Endodermal cell (in vitro differentiated cells): ENCODE results near the gene OCSTAMP. TPM values are rescaled to one million over a fixed set of nuclear protein-coding genes. Genes with fewer than 3 reads are reported as not detected.
A peak's percentile ranks its signal among the peaks of the same experiment; 100 is the strongest.

ENCODE experiments used
- DNase-seq: peaks from one replicate; pipeline ENCODE4 v3.0.0-alpha.2; 2017
- H3K27ac ChIP-seq: 2 replicates; pipeline ENCODE4 v1.5.1; 2013; ENCODE audit warnings: mild to moderate bottlenecking, low read depth, low read length, moderate library complexity
- H3K27me3 ChIP-seq: 2 replicates; pipeline ENCODE4 v1.6.1; 2013; ENCODE audit warnings: mild to moderate bottlenecking, low read length, moderate library complexity; ENCODE audit not compliant: insufficient read depth, control insufficient read depth, poor library complexity, severe bottlenecking
- H3K36me3 ChIP-seq: 2 replicates; pipeline ENCODE4 v1.7.0; 2013; ENCODE audit warnings: mild to moderate bottlenecking, low read length, moderate library complexity; ENCODE audit not compliant: control insufficient read depth, insufficient read depth
- H3K4me1 ChIP-seq: one replicate; pipeline ENCODE4 v1.7.0; 2013; ENCODE audit warnings: low read length; ENCODE audit not compliant: control insufficient read depth, insufficient read depth
- H3K4me3 ChIP-seq: 2 replicates; pipeline ENCODE4 v1.5.1; 2013; ENCODE audit warnings: mild to moderate bottlenecking, low read length, moderate library complexity
- H3K9ac ChIP-seq: 2 replicates; pipeline ENCODE4 v1.6.1; 2013; ENCODE audit warnings: mild to moderate bottlenecking, low read length, moderate library complexity; ENCODE audit not compliant: poor library complexity, severe bottlenecking; ENCODE audit errors: extremely low read depth
- H3K9me3 ChIP-seq: 2 replicates; pipeline ENCODE4 v1.6.1; 2013; ENCODE audit warnings: mild to moderate bottlenecking, low read length, moderate library complexity; ENCODE audit not compliant: control insufficient read depth
- H3K27ac Mint-ChIP-seq: 2 replicates; pipeline ENCODE4 v1.8.0; 2020; ENCODE audit warnings: mixed read lengths
- H3K27me3 Mint-ChIP-seq: 2 replicates; pipeline ENCODE4 v1.8.0; 2021; ENCODE audit warnings: mild to moderate bottlenecking, mixed read lengths; ENCODE audit not compliant: insufficient read depth
- H3K36me3 Mint-ChIP-seq: 2 replicates; pipeline ENCODE4 v1.8.0; 2020; ENCODE audit warnings: low read depth, mixed read lengths
- H3K4me1 Mint-ChIP-seq: 2 replicates; pipeline ENCODE4 v1.8.0; 2020; ENCODE audit warnings: mixed read lengths
- H3K4me3 Mint-ChIP-seq: 2 replicates; pipeline ENCODE4 v1.8.0; 2020; ENCODE audit warnings: mild to moderate bottlenecking, moderate library complexity, mixed read lengths
- H3K9me3 Mint-ChIP-seq: 2 replicates; pipeline ENCODE4 v1.8.0; 2020; ENCODE audit warnings: mild to moderate bottlenecking, mixed read lengths
- CTCF ChIP-seq: fragments of 200-600 bp; sonication (generic); conservative IDR thresholded peaks from 2 replicates; pipeline ENCODE4 v1.5.0; 2021; ENCODE audit warnings: antibody characterized with exemption, mild to moderate bottlenecking
- WGBS, 2 experiments: methylation state at CpG; one replicate each; pipeline versions ENCODE4 v1.1.5 to v1.1.7; 2013; ENCODE audit warnings: missing lambda C conversion rate in 2 of 2, mixed read lengths in 1 of 2; ENCODE audit not compliant: insufficient coverage in 1 of 2, insufficient read length in 1 of 2; 5-methylcytosine and 5-hydroxymethylcytosine counted together
- total RNA-seq, 2 donors: library from RNA; stranded (reverse); fragmentation: NEBNext Ultra II Directional in 1 of 2; extraction: Animal tissue kit (Norgen Biotek cat#: 25700) in 1 of 2; gene quantifications; 2 replicates in 1 of 2; 3 replicates in 1 of 2; pipeline ENCODE4 v1.2.1, GENCODE V29; 2021

The OCSTAMP gene
- total RNA-seq, 2 donors from 2014 or later = not detected

GRCh38 chr20:46576774-46577395, 26.4 kb upstream of the OCSTAMP start:
- peak; percentile 19 for DNase-seq
- Mint-ChIP-seq H3K4me1 (peaks cover 6% of the 10 kb centered on the region), H3K27ac (no peak overlapping the region), H3K27me3 (no peaks in the 10 kb centered on the region), H3K9me3 (peaks cover 13% of the 10 kb centered on the region), H3K4me3 (no peak overlapping the region), H3K36me3 (peaks cover 20% of the 10 kb centered on the region)
- H3K27me3 ChIP-seq = no peaks in the 10 kb centered on the region
- H3K4me1 ChIP-seq = no peaks in the 10 kb centered on the region
- peaks cover 21% of the 10 kb centered on the region for H3K9me3 ChIP-seq
- H3K27ac ChIP-seq = no peak overlapping the region
- 78 to 95% methylated on average over 4 to 6 of the region's 6 CpGs for WGBS, 2 experiments
- no peak overlapping the region for H3K9ac ChIP-seq
- TF ChIP-seq CTCF = no peak
- peaks cover 7% of the 10 kb centered on the region for H3K36me3 ChIP-seq
- no peak overlapping the region for H3K4me3 ChIP-seq

GRCh38 chr20:46575937-46576461, 25.5 kb upstream of the OCSTAMP start:
- Histone ChIP-seq H3K27ac (no peak overlapping the region), H3K4me3 (no peak overlapping the region), H3K36me3 (peaks cover 6% of the 10 kb centered on the region), H3K27me3 (no peaks in the 10 kb centered on the region), H3K9me3 (peaks cover 12% of the 10 kb centered on the region), H3K4me1 (no peaks in the 10 kb centered on the region), H3K9ac (no peak overlapping the region)
- no peaks in the 10 kb centered on the region for H3K27me3 Mint-ChIP-seq
- no peak overlapping the region for H3K27ac Mint-ChIP-seq
- peaks cover 5% of the 10 kb centered on the region for H3K9me3 Mint-ChIP-seq
- peak; percentile 30 for DNase-seq
- H3K4me1 Mint-ChIP-seq = peaks cover 6% of the 10 kb centered on the region
- 59 to 73% methylated on average over 9 of the region's 9 CpGs for WGBS, 2 experiments
- H3K36me3 Mint-ChIP-seq = peaks cover 16% of the 10 kb centered on the region
- no peak for TF ChIP-seq CTCF
- no peak overlapping the region for H3K4me3 Mint-ChIP-seq

- Mint-ChIP-seq H3K27ac (no peak overlapping the region), H3K4me1 (peaks cover 6% of the 10 kb centered on the region), H3K4me3 (no peak overlapping the region), H3K9me3 (no peaks in the 10 kb centered on the region), H3K27me3 (no peaks in the 10 kb centered on the region), H3K36me3 (peaks cover 15% of the 10 kb centered on the region)
- 70 to 86% methylated on average over 2 to 5 of the region's 5 CpGs for WGBS, 2 experiments
- Histone ChIP-seq H3K9ac (no peak overlapping the region), H3K27ac (no peak overlapping the region), H3K27me3 (no peaks in the 10 kb centered on the region), H3K4me3 (no peak overlapping the region), H3K36me3 (no peaks in the 10 kb centered on the region), H3K9me3 (peaks cover 6% of the 10 kb centered on the region), H3K4me1 (no peaks in the 10 kb centered on the region)
- TF ChIP-seq CTCF = no peak
- peak; percentile 40 for DNase-seq
These were observed 24.9 kb upstream of the OCSTAMP start for GRCh38 chr20:46575394-46575793.
